ENCODE measurements around the gene LSP1. TPM values are rescaled to one million over a fixed set of nuclear protein-coding genes. Genes with fewer than 3 reads are reported as not detected.

LSP1 gene
- total and polyA plus RNA-seq, 10 donors = 136 to 422 (median 335) TPM

- no peak for DNase-seq
- peak overlapping the region; percentile 29 to 94 (median 88) for H3K27ac ChIP-seq
- no peaks in the 10 kb centered on the region for H3K27me3 ChIP-seq (replicated peaks in 1 of 7)
- TF ChIP-seq, protein P1, sequence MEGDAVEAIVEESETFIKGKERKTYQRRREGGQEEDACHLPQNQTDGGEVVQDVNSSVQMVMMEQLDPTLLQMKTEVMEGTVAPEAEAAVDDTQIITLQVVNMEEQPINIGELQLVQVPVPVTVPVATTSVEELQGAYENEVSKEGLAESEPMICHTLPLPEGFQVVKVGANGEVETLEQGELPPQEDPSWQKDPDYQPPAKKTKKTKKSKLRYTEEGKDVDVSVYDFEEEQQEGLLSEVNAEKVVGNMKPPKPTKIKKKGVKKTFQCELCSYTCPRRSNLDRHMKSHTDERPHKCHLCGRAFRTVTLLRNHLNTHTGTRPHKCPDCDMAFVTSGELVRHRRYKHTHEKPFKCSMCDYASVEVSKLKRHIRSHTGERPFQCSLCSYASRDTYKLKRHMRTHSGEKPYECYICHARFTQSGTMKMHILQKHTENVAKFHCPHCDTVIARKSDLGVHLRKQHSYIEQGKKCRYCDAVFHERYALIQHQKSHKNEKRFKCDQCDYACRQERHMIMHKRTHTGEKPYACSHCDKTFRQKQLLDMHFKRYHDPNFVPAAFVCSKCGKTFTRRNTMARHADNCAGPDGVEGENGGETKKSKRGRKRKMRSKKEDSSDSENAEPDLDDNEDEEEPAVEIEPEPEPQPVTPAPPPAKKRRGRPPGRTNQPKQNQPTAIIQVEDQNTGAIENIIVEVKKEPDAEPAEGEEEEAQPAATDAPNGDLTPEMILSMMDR (IDR thresholded peaks at IDR 0.05 in 8 of 11, conservative IDR thresholded peaks at IDR 0.05 in 3 of 11) = no peak
- no peak for TF ChIP-seq POLR2AphosphoS5 (IDR thresholded peaks at IDR 0.05)
- no peak for TF ChIP-seq POLR2A (IDR thresholded peaks at IDR 0.05)
- intact Hi-C loops (cut with DNase I; ENCODE audit: low total_unique reads) = loop anchor here (5.0 kb wide), 1 partner anchor 313 kb away; no protein-coding TSS in a partner anchor
- H3K4me1 ChIP-seq = peaks cover 32 to 75% (median 73%) of the 10 kb centered on the region in 6 donors
- no peaks in the 10 kb centered on the region for H3K36me3 ChIP-seq
- 52 to 72% (median 63%) methylated on average over 11 to 12 of the region's 12 CpGs for WGBS, 5 donors
- no peaks in the 10 kb centered on the region for H3K9me3 ChIP-seq
- H3K4me3 ChIP-seq = peak overlapping the region in 2 of 8 donors; percentile 29 to 67
Observed at GRCh38 chr11:1839204-1839923, 13.5 kb upstream of the LSP1 start.

DNA sequence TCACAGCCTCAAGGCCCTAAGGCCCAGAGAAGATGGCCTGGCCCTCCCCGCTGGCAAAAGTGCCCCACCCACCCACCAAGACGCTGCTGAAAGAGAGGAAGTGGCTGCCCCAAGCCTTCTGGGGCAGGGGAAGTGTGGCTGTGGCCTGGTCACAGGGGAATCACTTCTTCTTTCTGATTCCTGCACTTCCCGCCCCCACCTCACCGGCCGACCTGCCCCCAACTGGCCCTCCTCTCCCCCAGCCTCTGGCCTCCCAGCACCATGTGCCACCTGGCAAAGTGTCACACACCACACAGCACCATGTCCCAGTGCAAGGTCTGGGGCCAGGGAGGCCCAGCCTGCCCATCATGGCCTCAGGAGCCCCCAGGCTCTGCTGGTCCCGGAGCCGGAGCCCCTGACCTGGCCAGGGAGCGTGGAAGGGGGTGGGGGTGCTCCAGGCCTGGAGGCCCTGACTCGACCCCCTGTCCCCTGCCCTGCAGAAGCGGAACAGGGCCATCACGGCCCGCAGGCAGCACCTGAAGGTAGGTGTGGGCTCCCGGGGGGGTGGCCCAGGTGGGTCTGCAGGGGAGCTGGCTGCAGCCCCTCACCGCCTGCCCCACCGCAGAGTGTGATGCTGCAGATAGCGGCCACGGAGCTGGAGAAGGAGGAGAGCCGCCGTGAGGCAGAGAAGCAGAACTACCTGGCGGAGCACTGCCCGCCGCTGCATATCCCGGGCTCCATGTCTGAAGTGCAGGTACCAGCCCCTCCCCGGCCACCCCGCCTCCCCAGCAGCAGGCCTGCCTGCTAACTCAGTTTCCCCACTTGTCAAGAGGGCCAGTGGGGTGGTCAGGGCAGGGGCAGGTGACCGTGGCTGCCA lies 12.7 kb upstream of the LSP1 start:
- peaks cover 40 to 83% (median 81%) of the 10 kb centered on the region in 6 donors for H3K4me1 ChIP-seq
- intact Hi-C loops (cut with DNase I; ENCODE audit: low total_unique reads) = loop anchor here (5.0 kb wide), 1 partner anchor 312 kb away; no protein-coding TSS in a partner anchor
- H3K27me3 ChIP-seq (replicated peaks in 1 of 7) = no peaks in the 10 kb centered on the region
- no peaks in the 10 kb centered on the region for H3K36me3 ChIP-seq
- 41 to 63% (median 59%) methylated on average over 17 to 26 of the region's 26 CpGs for WGBS, 5 donors
- H3K4me3 ChIP-seq = peak overlapping the region in 6 of 8 donors; percentile 7 to 67 (median 26)
- TF ChIP-seq POLR2AphosphoS5 (IDR thresholded peaks at IDR 0.05) (peak; percentile 69 to 78 (median 71)), POLR2A (IDR thresholded peaks at IDR 0.05) (no peak)
- TF ChIP-seq, protein P1 (IDR thresholded peaks at IDR 0.05 in 8 of 11, conservative IDR thresholded peaks at IDR 0.05 in 3 of 11) = peak in 3 of 11 experiments; percentile 17 to 27 (median 22)
- DNase-seq = peak; percentile 96
- peak overlapping the region; percentile 53 to 94 (median 88) for H3K27ac ChIP-seq
- H3K9me3 ChIP-seq = no peaks in the 10 kb centered on the region

DNA sequence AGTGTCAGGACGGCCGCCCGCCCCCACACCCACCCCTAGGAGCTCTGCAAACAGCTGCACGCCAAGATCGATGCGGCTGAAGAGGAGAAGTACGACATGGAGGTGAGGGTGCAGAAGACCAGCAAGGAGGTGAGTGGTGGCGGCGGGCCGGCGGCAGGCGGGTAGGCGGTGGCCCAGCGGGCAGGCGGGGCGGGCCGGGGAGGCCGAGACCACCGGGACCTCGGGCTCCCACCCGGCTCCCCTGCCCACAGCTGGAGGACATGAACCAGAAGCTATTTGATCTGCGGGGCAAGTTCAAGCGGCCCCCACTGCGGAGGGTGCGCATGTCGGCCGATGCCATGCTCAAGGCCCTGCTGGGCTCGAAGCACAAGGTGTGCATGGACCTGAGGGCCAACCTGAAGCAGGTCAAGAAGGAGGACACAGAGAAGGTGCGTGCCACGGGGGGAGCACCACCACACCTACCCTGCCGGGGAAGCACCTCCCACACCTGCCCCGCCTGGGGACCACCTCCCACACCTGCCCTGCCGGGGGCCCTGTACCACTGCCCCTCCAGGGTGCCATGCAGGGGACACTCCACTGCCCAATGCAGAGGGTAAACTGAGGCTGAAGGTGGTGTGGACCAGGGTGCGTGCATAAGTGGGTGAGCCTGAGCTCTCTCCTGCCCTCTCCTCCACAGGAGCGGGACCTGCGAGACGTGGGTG lies 12.0 kb upstream of the LSP1 start:
- Histone ChIP-seq H3K27ac (peak overlapping the region in 7 of 8 donors; percentile 81 to 94 (median 91)), H3K36me3 (no peaks in the 10 kb centered on the region), H3K27me3 (replicated peaks in 1 of 7) (no peaks in the 10 kb centered on the region), H3K4me1 (peaks cover 48 to 90% (median 88%) of the 10 kb centered on the region in 6 donors), H3K4me3 (peak overlapping the region in 4 of 8 donors; percentile 22 to 67 (median 30)), H3K9me3 (no peaks in the 10 kb centered on the region)
- intact Hi-C loops (cut with DNase I; ENCODE audit: low total_unique reads) = no loop called here
- TF ChIP-seq POLR2A (IDR thresholded peaks at IDR 0.05) (no peak), POLR2AphosphoS5 (IDR thresholded peaks at IDR 0.05) (no peak)
- TF ChIP-seq, protein P1 (IDR thresholded peaks at IDR 0.05 in 8 of 11, conservative IDR thresholded peaks at IDR 0.05 in 3 of 11) = no peak
- 85 to 90% (median 89%) methylated on average over 26 to 37 of the region's 37 CpGs for WGBS, 5 donors
- peak; percentile 81 for DNase-seq
